Adrenal gland (tissue), 5 donors: ENCODE data around the gene KIAA0753.
"Not testable (repeated sequence)": the region's sequence is repeated elsewhere in the genome, so short reads cannot be mapped to it uniquely, and the experiment has no call there.

Source experiments
- POLR2A ChIP-seq, 2 donors: fragments of 450-650 bp; IDR thresholded peaks; one replicate each; pipeline ENCODE4 v1.6.1; 2017; ENCODE audit warnings: antibody characterized with exemption in 2 of 2, mild to moderate bottlenecking in 2 of 2, moderate library complexity in 1 of 2
- TF ChIP-seq, protein P1 (sequence below), 6 experiments: fragments of 450-650 bp in 4 of 6; fragments of 200-600 bp in 2 of 6; sonication (generic) in 1 of 6; IDR thresholded peaks; 1 replicate in 5 of 6; 2 replicates in 1 of 6; pipeline versions ENCODE4 v1.5.1 to v1.8.0; 2016 to 2021; ENCODE audit warnings: antibody characterized with exemption in 6 of 6, mild to moderate bottlenecking in 2 of 6, moderate library complexity in 1 of 6
- donor health status: DM: no; HTN: no; CAD: no.

DNA sequence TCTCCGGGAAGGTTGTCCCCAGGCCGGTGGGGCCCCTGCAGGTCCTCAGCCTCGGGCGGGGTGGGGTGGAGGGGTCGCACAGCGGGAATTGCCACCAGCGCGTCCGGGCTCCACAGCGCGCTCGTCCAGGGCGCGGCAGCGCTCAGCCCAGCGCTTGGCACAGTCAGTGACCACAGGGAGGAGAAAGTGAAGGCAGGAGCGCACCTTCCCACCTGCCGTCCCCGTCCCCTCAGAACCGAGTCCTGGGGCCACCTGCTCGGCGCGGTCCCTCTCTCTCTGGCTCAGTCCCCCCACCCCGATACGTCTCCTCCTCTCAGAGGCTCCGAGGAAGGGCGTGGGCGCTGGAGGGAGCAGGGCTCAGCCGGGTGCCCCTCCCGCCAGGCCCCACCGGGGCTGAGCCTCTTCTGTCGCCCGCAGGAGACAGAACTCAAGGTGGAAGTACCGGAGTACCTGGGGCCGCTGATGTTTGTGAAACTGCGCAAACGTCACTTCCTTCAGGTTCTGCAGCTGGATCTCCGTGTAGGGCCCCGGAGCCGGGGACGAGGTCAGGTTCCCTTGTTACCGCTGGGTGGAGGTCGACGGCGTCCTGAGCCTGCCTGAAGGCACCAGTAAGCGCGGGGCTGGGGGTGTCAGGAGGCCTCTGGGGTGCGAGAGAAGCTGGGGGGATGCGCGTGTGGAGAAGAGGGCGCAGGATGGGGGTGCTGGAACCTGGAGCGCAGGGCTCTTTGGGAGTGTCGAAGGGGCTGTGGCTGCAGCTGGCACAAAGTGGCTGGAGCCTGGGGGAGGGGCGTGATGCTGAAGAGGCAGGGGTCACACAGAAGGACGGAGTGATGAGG is 16.5 kb upstream of the KIAA0753 start:
- TF ChIP-seq, protein P1, sequence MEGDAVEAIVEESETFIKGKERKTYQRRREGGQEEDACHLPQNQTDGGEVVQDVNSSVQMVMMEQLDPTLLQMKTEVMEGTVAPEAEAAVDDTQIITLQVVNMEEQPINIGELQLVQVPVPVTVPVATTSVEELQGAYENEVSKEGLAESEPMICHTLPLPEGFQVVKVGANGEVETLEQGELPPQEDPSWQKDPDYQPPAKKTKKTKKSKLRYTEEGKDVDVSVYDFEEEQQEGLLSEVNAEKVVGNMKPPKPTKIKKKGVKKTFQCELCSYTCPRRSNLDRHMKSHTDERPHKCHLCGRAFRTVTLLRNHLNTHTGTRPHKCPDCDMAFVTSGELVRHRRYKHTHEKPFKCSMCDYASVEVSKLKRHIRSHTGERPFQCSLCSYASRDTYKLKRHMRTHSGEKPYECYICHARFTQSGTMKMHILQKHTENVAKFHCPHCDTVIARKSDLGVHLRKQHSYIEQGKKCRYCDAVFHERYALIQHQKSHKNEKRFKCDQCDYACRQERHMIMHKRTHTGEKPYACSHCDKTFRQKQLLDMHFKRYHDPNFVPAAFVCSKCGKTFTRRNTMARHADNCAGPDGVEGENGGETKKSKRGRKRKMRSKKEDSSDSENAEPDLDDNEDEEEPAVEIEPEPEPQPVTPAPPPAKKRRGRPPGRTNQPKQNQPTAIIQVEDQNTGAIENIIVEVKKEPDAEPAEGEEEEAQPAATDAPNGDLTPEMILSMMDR (IDR thresholded peaks at IDR 0.05) = not testable (repeated sequence)
- TF ChIP-seq POLR2A (IDR thresholded peaks at IDR 0.05) = not testable (repeated sequence)
